OCI-M2 (cell line): ENCODE results near the gene TGFB2.

Experiments
- DNase-seq: peaks from one replicate; lab custom pipeline; 2025; ENCODE audit not compliant: unreplicated experiment; lab: John Stamatoyannopoulos, UW

Gene TGFB2

DNA sequence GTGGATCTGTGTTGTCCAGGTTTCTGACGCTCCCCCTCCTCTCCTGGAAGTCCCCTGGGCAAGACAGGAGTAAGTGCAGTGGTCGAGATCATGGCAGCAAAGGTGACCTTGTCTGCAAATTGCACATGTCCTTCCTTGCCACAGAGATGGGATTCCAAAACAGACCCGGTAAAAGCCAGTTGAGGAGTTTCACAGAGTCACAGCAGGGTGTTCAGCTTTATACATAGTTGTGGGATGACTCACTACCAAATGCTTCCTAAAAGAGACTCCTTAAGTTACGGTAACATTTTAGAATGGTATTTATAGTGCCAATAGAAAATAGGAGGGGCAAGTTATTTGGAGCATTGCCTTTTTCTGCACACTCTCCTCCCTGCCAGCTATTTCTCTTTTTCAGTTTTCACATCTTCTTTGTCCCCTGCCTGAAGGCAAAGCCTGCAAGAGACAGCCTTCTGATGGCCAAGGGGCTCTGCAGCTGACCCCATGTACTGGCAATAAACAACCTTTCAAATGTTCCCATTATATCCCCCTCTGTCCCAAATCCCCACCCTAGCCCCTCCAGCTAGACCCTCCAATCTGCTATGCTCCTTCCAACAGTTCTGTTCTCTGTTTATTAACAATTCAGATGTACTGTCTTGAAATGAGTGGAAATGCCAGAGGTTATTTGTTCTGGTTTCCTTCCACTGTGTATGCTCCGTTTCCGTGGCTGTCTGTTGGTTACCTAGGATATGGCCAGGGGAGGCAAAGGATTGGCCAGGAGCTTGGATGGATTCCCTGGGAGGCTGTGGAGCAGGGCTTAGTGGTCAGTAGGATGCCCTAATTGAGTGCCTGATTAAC lies 115.0 kb downstream of the TGFB2 start:
- DNase-seq: no peak

DNA sequence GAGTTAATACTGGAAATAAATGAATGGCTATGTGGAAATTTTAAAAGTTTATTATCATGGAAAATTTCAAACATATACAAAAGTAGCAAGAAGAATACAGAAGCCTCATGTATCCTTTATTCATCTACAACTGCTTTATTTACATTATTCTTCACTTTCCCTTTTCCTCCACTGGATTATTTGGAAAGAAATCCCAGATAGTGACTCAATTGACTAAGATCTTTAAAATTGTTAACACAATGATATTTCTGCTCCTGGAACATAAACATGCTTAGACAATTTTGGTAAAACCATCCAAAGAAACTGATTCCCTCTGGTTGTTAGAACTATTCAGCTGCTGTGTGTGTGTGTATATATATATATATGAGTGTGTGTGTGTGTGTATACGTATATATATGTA lies 116.2 kb downstream of the TGFB2 start:
- DNase-seq: no peak

DNA sequence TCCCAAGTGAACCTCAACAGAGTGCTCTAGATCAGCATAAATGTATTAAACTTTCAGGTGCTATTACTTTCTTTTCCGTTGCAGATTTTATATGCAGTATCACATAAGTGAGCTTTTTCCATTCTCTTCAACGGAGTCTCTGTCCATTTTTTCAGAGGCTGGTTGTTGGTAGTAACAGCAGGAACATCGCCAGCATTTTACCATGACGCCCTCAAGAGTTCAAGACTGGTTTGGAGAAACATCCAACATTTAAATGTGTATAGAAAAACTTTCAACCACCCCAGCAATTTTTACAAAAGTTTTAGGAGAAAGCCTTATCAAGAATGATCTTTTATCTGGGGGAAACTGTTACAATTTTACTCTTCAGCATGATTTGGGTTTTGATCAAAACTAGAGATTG lies 117.0 kb downstream of the TGFB2 start:
- no peak for DNase-seq

DNA sequence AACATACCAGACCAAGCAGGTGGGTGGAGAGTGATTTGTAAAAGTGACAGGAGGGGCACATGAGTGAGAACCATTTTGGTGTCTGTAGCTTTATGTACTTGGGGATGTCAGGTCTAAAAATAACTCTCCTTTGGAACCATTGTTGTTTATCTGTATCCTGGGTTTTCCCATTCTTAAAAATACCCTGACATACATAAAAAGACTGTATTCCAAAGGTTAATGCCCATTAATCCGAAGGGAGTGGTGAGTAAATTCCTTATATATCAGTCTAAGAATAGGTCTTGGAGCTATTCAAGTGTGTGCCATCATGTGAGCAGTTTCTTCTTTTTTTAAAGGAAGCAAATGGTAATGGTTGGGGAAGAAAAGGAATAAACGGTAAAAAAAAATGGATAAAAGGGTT lies 117.5 kb downstream of the TGFB2 start:
- DNase-seq: no peak

DNA sequence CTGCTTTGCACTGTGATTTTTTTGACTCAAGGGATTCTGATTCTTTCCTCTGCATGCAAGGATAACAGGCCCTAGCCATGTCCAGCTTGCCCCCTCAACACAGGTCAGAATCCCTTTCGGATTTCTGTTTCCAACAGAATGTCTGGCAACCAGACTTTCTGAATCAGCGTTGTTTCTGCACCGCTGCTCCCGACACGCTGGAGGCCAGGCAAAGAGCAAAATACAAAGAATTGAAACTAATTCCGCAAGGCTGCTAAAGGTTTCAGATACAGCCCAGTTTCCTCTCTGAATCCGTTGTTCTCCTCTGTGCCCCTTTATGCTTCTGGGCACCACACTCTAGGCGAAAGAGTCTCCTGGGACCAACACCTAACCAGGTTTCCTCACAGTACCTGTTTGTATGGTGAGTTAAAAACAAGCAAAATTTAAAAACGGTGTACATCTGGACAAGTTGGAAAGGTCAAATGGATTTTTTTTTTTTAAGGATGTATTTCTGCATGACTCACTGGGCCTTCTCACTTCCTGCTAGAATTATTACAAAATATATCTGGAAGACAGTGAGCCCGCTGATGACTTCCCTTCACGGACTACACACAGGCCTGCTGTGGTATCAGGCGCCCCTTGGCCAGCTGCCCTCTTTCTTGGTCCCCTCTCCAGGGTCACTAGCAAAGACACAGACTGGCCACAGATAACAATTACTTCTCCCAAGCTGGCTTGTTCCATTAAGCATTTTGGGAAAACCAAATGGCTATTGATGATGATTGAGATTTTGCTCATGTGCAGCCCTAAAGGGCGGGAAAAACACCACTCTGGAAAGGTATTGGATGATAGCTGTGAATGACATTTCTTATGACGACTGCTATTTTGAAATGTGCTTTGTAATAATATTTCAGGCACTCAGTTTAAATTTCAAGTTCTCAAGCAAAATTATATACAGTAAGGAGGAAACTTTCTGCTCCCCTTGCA lies 118.3 kb downstream of the TGFB2 start:
- DNase-seq: no peak

DNA sequence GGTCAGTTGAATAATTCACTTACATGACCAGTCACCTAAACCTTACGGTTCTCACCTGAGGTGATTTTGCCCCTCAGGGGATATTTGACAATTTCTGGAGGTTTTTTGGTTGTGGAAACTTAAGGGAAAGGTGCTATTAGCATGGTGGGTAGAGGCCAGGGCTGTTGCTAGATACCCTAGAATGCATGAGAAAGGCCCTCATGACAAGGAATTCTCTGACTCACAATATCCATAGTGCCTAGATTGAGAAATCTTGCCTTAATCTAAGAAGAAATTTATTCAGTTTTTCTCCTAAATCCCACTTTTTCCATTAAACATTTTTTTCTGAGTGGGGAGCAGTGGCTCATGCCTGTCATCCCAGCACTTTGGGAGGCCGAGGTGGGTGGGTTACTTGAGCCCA lies 119.7 kb downstream of the TGFB2 start:
- DNase-seq: no peak

DNA sequence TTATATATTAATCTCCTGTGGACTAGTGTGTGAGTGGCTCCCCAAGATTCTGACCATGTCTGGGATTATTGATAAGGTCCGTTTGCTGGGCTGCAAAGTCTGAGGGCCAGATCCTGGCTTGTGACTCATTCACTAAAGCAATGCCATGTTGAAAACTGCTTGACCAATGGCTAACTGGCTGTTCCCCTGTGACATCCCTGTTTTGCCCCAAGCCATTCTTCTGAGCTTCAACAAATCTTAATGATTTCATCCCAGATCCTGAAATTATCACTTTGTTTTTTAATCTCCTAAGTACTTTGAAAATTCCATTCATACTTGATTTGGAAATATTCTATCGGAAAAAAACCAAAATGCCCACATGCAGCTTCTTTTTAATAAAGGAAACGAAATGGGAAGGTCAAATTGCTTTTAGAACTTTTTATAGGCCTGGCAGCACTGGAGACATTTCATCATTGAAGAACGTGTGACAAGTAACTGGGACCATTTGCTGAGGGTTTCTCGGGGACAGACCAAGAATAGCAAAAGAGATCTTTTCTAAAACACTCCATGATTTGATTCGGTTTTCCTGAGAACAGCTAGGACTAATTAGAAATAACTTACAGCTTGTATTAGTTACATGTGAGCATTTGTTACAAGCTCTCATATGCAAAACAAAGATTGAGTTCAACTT lies 121.3 kb downstream of the TGFB2 start:
- DNase-seq: no peak

DNA sequence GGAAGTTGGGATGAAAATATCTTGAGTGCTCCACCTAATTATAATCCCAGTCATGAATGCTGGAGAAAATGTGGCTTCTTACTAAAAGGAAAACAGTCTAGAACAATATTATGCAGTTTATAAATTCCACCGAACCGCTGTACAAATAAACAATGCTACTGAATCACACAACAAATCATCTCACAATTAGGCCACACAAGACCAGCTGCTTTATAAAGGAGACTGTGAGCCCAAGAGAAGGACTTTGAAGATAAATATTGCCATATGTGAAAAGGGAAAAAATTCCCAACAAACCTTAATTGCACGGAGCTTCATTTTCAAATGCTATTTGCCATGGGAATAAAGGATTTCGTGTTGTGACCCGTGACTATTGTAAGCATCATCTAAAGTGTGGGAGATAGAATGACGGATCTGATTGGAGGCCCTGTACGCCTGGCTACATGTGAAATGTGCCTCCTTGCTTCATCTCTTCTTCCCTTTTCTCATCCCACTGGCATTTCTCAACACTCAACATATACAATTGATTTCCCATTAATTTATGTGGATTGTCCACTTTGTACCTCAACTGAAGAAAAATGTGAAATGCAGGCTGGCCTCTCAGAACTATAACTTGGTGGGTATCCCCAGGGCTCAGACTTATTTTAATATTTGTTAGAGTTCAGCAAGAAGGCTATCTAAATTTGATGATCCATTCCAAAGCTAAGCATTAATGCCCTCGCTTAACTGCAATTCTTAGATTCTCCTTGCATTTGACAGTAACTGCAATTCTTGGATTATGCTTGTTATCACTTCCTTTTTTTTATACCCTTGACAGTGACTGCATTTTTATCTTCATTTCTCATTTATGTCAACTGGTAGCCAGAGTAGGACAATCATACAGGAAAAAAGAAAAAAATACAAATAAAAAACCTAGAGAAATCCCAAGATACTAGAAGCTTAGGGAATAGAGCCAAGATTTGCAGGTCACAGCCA lies 122.3 kb downstream of the TGFB2 start:
- DNase-seq: no peak

DNA sequence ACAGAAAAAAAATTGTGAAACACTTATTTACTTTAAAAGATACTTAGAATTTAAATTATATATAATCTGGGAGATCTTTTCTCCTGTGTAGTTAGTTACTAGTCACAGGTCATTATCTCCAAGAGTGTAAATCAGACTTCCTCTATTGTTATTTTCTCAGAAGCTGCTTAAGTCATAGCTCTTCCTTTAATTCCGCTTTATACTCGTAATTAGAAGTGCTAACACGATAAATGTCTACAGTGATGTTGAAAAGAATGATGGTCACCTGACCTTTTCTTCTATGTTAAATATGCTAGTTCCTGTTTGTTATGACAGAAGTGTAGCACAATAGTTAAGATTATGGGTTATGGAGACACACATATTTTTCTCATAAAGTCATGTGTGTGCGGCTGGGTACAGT lies 123.6 kb downstream of the TGFB2 start:
- no peak for DNase-seq

DNA sequence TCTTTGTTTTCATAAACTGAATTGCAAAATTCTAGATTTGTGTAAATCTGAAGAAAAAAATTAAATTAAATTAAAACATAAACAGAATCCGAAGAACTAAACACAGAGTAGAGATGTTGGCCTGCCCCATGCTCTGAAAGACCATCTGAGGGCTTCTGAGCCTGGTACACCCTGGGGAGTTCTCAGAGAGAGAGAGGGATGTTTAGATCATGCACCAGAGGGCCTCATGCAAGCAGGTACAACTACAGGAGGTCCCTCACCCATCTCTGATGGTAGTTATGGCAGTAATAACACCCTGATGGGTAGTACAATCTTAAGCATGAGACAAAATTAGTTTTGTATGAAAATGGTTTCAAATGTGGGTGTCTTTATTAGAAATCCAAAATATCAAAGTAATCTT lies 127.7 kb downstream of the TGFB2 start:
- no peak for DNase-seq

DNA sequence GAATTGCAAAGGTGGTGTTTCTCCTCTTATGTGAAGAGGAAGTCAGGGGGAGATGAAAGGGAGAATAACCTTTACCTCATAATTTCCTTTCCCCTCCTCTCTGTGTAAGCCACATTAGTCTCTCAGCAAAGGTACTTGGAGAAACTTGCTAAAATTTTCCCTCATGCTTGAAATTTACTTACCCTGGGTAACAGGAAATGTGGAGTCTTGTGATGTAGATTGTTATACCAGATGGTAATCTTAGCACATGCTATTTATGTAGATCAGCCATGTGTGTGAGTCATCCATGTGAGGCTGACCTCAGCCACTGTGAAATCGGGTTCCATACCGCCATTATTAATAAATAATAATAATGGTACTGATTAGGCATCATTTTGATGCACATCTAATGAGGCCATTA lies 128.4 kb downstream of the TGFB2 start:
- DNase-seq: no peak

DNA sequence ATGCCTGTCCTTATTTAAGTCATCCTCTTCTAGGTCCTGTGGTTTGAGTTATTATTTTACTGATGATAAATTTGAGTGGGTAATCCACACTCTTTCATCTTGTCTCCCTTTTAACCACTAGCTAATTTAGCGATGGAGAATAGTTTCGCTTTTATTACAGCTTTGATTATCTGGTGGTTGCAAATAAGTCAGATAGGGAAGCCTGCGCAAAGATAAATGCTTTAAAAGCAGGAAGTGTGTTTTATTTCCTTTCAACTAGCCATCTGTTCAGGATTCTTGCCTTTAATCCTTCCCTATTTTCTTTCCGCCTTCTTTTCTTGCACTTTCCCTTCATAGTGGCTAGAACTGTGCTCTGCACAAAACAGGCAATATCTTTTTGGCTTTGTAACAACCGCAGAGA lies 129.0 kb downstream of the TGFB2 start:
- no peak for DNase-seq

DNA sequence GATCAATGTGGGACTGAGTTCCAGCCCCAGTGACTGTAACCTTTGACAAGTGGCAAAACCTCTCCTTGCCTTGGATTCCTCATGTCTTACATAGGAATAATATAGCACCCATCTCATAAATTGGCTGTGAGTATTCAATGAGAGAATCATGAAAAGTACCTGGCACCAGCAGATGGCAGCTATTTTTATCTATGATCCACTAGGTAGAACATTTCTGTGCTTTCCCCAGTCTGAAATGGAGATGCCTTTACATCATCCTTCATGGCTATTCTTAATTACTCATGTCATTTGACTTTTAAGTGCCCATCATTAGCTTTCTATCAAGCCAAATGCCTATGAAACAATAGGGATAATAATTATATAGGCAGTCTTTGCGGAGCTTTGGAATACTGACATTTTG lies 130.1 kb downstream of the TGFB2 start:
- DNase-seq: no peak

DNA sequence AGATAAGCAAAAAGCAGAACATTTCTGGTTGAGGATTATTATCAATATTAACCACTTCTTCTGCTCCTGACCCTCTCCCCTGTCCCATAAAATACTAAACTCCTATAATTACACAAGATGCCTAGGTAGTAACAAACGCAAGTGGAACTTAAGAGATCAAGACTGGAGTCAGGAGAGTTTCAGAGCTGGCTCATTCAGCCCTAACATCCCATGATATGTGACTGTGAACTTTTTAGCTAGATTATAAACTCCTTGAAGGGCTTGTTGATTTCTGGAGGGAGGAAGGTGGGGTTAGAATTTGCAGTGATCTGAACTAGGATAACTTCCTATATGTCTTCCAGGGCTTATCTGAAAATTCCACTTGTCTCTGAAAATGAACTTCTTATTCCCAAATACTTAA lies 130.6 kb downstream of the TGFB2 start:
- DNase-seq: no peak

DNA sequence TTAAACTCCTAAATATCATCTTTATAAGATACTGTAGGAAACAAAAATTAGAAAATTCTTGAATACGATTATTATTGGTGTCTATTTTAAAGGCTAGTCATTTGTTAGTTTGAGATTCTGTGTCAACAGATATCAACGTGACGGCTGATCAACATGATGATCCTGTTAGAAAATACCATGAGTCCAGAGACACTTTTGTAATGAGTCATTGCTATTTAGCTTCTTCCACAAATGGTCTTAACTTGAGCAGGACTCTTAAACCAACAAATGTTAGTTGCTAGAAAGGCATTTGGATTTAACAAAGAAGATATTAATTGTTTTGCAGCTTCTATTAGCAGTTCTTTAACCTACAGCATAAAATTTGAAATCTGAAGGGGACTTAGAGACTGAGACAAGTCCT lies 131.2 kb downstream of the TGFB2 start:
- no peak for DNase-seq

DNA sequence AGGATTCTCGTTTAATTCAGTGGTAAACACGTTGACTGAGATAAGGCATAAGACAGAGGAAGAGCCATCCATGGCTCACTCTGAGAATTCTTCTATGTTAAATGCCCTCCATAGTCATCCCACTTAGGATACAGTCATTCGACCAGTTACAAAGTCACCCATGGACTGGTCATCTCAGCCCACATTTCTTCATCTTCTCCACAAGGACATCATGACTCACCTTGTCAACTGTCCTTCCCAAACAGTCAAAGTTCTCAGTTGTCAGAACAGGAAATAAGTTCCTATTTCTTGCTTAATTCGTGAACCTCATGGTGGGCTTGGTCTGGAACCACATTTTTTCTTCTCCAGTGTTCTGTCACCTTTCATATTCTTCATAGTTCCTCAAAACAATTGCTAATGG lies 133.2 kb downstream of the TGFB2 start:
- DNase-seq: no peak

DNA sequence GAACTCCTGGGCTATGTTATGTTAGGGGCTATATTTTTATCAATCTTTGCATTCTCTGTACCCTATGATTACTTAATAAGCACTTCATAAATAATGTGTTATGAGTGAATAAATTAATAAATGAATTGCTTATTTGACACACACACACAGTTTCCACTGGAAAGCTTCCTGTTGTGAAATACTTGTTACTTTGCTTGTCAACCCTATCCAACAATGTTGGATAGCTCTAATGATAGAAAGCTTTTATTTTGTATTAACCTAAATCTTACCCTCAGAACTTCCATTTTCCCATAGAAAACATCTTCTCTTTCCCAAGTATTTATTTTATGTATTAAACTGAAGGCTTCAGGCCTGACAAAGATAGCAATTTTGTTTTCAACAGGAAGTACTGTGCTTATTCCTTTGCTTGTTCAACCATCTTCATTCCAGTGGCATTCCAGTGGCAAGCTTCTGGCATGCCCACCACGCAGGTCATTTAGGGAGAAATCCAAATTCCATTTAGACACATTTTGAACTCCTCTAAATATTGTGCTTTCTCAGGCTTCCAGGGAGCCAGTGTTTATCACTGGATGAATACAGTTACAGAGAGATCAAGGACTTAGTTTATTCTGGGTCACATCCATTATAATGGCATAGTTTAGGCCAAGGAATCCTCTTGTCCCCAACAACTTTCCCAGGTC lies 134.4 kb downstream of the TGFB2 start:
- no peak for DNase-seq

DNA sequence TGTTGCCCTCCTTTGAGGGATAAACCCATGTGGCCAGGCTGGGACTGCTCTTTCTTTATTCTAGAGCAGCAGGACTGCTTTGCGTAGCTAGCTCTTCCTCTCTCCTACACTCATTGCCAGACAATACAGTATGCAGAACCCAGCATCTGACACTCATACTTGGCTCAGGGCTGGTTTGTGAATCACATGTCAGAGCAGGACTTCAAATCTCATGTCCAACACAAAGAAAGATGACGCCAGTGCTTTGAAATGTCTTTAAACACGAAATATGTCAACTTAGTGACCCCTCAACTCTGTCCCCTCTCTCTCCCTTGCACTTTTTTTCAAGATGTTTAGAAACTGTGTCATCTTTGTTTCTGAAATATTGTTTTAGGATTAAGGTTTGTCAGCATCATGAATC lies 135.0 kb downstream of the TGFB2 start:
- no peak for DNase-seq

DNA sequence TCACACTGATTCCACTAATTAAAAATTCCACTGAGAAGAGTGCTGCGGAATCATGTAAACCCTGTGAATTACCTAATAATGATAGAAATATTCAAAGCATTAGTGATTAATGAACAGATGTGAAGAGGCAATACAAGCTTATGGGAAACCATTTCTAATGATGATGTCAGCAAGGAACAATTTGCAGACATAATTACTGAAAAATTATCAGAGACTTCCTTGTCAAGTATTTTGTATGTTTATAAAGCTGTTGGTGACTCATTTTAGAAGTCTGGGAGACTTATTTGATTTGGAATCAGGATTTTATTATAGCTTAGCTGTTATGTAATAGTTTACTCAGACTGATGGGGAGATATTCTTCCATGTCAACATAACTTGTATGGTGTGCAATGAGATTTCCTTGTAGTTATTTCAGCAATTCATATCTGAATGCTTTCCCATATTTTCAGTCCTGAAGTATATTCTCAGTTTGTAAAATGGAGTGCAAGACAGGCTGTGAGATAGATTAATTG lies 135.5 kb downstream of the TGFB2 start:
- no peak for DNase-seq
